Neuron (in vitro differentiated cells): Measurements from ENCODE around the gene LCE2C.
"Not testable (repeated sequence)": the region's sequence is repeated elsewhere in the genome, so short reads cannot be mapped to it uniquely, and the experiment has no call there.

ENCODE experiments used
- H2AFZ ChIP-seq: one replicate; pipeline ENCODE4 v1.6.1; 2013; ENCODE audit warnings: low read depth, mild to moderate bottlenecking, inconsistent platforms, low read length, moderate library complexity
- H3K27me3 ChIP-seq: one replicate; pipeline ENCODE4 v1.6.1; 2013; ENCODE audit warnings: low read length; ENCODE audit not compliant: insufficient read depth
- H3K36me3 ChIP-seq: one replicate; pipeline ENCODE4 v1.6.1; 2013; ENCODE audit warnings: low read length; ENCODE audit not compliant: insufficient read depth
- H3K4me1 ChIP-seq: one replicate; pipeline ENCODE4 v1.6.1; 2013; ENCODE audit warnings: low read length; ENCODE audit not compliant: insufficient read depth
- H3K4me3 ChIP-seq: 2 replicates; pipeline ENCODE4 v1.5.1; 2013; ENCODE audit warnings: mild to moderate bottlenecking, low read length, moderate library complexity
- H3K9me3 ChIP-seq: one replicate; pipeline ENCODE4 v1.6.1; 2013; ENCODE audit warnings: low read length

The LCE2C gene

GRCh38 chr1:152673016-152673415 is 2.1 kb upstream of the LCE2C start:
- Histone ChIP-seq H3K36me3 (no peaks in the 10 kb centered on the region), H3K4me1 (no peaks in the 10 kb centered on the region)

GRCh38 chr1:152679459-152679858 is 4.4 kb downstream of the LCE2C start:
- Histone ChIP-seq H3K4me1 (no peaks in the 10 kb centered on the region), H2AFZ (no peak overlapping the region), H3K27me3 (peaks cover 10% of the 10 kb centered on the region), H3K4me3 (no peak overlapping the region), H3K9me3 (no peaks in the 10 kb centered on the region), H3K36me3 (no peaks in the 10 kb centered on the region)

More at GRCh38 chr1:152673016-152673415, 2.1 kb upstream of the LCE2C start:
- H3K27me3 ChIP-seq = peaks cover 8% of the 10 kb centered on the region
- H3K9me3 ChIP-seq = no peaks in the 10 kb centered on the region
- H2AFZ ChIP-seq = no peak overlapping the region
- no peak overlapping the region for H3K4me3 ChIP-seq

- Histone ChIP-seq H2AFZ (no peak overlapping the region), H3K4me3 (no peak overlapping the region), H3K36me3 (no peaks in the 10 kb centered on the region), H3K9me3 (no peaks in the 10 kb centered on the region), H3K4me1 (no peaks in the 10 kb centered on the region), H3K27me3 (peaks cover 10% of the 10 kb centered on the region)
Measured at GRCh38 chr1:152681616-152682015, 6.5 kb downstream of the LCE2C start.

- Histone ChIP-seq H3K9me3 (no peaks in the 10 kb centered on the region), H3K4me3 (no peak overlapping the region), H3K27me3 (peaks cover 2% of the 10 kb centered on the region), H3K4me1 (no peaks in the 10 kb centered on the region), H3K36me3 (no peaks in the 10 kb centered on the region), H2AFZ (no peak overlapping the region)
Measured at GRCh38 chr1:152683846-152684245, 8.8 kb downstream of the LCE2C start.

GRCh38 chr1:152685823-152686222 is 10.7 kb downstream of the LCE2C start, which contains the start of gene LCE2B:
Gene LCE2B, plus strand, starts transcription at chr1:152686123. Its CDS starts 721 bp downstream, at chr1:152686844.
- H3K36me3 ChIP-seq, H3K9me3 ChIP-seq, H3K4me3 ChIP-seq, H3K4me1 ChIP-seq, H2AFZ ChIP-seq, H3K27me3 ChIP-seq: not testable (repeated sequence)

- Histone ChIP-seq H3K27me3 (no peaks in the 10 kb centered on the region), H3K4me1 (no peaks in the 10 kb centered on the region), H2AFZ (no peak within 1 kb of the TSS), H3K36me3 (no peaks in the 10 kb centered on the region), H3K9me3 (no peaks in the 10 kb centered on the region), H3K4me3 (no peak within 1 kb of the TSS)
Measured at GRCh38 chr1:152697701-152698600, 22.9 kb downstream of the LCE2C start, which contains the start of gene LCE2A. Gene LCE2A, plus strand, starts transcription at chr1:152698345. Its CDS starts 557 bp downstream, at chr1:152698902.

GRCh38 chr1:152699746-152700145 is 24.7 kb downstream of the LCE2C start:
- no peak overlapping the region for H2AFZ ChIP-seq
- H3K36me3 ChIP-seq = no peaks in the 10 kb centered on the region
- no peaks in the 10 kb centered on the region for H3K9me3 ChIP-seq
- H3K4me1 ChIP-seq = no peaks in the 10 kb centered on the region
- no peak overlapping the region for H3K4me3 ChIP-seq
- no peaks in the 10 kb centered on the region for H3K27me3 ChIP-seq

- Histone ChIP-seq H3K27me3 (no peaks in the 10 kb centered on the region), H3K4me1 (no peaks in the 10 kb centered on the region), H3K36me3 (no peaks in the 10 kb centered on the region), H3K4me3 (no peak within 1 kb of the TSS), H3K9me3 (no peaks in the 10 kb centered on the region), H2AFZ (no peak within 1 kb of the TSS)
Measured at GRCh38 chr1:152707860-152708259, 32.8 kb downstream of the LCE2C start, which contains the start of gene LCE4A. Gene LCE4A, plus strand, starts transcription at chr1:152708160. Its CDS starts 916 bp downstream, at chr1:152709076.

GRCh38 chr1:152718238-152718637 is 43.2 kb downstream of the LCE2C start:
- Histone ChIP-seq H3K4me3 (no peak overlapping the region), H3K9me3 (no peaks in the 10 kb centered on the region), H2AFZ (no peak overlapping the region), H3K4me1 (no peaks in the 10 kb centered on the region), H3K36me3 (no peaks in the 10 kb centered on the region), H3K27me3 (no peaks in the 10 kb centered on the region)

GRCh38 chr1:152725261-152725660 is 50.2 kb downstream of the LCE2C start:
- Histone ChIP-seq H3K9me3 (no peaks in the 10 kb centered on the region), H3K4me1 (no peaks in the 10 kb centered on the region), H3K27me3 (no peaks in the 10 kb centered on the region), H3K4me3 (no peak overlapping the region), H3K36me3 (no peaks in the 10 kb centered on the region), H2AFZ (no peak overlapping the region)
